Progenitor cell of endocrine pancreas (in vitro differentiated cells): ENCODE data around the gene FAM216B. TPM values are rescaled to one million over a fixed set of nuclear protein-coding genes. Genes with fewer than 3 reads are reported as not detected.

Source experiments
- DNase-seq: peaks from one replicate; pipeline ENCODE4 v3.0.0; 2021; ENCODE audit warnings: low spot score; ENCODE audit not compliant: unreplicated experiment
- H3K27ac Mint-ChIP-seq: 2 replicates; pipeline ENCODE4 v1.8.0; 2021; ENCODE audit warnings: mild to moderate bottlenecking, moderate library complexity, mixed read lengths
- H3K27me3 Mint-ChIP-seq: 2 replicates; pipeline ENCODE4 v1.8.0; 2021; ENCODE audit warnings: mixed read lengths
- H3K36me3 Mint-ChIP-seq: 2 replicates; pipeline ENCODE4 v1.8.0; 2022; ENCODE audit warnings: mixed read lengths; ENCODE audit not compliant: insufficient read depth
- H3K4me1 Mint-ChIP-seq: 2 replicates; pipeline ENCODE4 v1.8.0; 2021; ENCODE audit warnings: low read depth, mixed read lengths
- H3K4me3 Mint-ChIP-seq: 2 replicates; pipeline ENCODE4 v1.8.0; 2021; ENCODE audit warnings: low read depth, mild to moderate bottlenecking, moderate library complexity, mixed read lengths
- H3K9me3 Mint-ChIP-seq: 2 replicates; pipeline ENCODE4 v1.8.0; 2021; ENCODE audit warnings: low read depth, mixed read lengths
- CTCF ChIP-seq: fragments of 200-600 bp; sonication (generic); IDR thresholded peaks from one replicate; pipeline ENCODE4 v1.5.0; 2021; ENCODE audit warnings: antibody characterized with exemption, mild to moderate bottlenecking; ENCODE audit not compliant: unreplicated experiment
- total RNA-seq: library from RNA; stranded (reverse); gene quantifications from 2 replicates; pipeline ENCODE4 v1.2.1, GENCODE V29; 2021

Gene FAM216B
- total RNA-seq, 1 donor from 2014 or later: not detected

- no peak overlapping the region for H3K4me3 Mint-ChIP-seq
- TF ChIP-seq CTCF: no peak
- H3K27ac Mint-ChIP-seq: no peak overlapping the region
- peaks cover 9% of the 10 kb centered on the region for H3K27me3 Mint-ChIP-seq
- no peaks in the 10 kb centered on the region for H3K4me1 Mint-ChIP-seq
- H3K9me3 Mint-ChIP-seq: no peaks in the 10 kb centered on the region
- DNase-seq: no peak
- H3K36me3 Mint-ChIP-seq: no peaks in the 10 kb centered on the region
Measured at GRCh38 chr13:42800109-42800643, 18.8 kb downstream of the FAM216B start.

- Mint-ChIP-seq H3K4me1 (no peaks in the 10 kb centered on the region), H3K4me3 (no peak overlapping the region), H3K36me3 (no peaks in the 10 kb centered on the region), H3K9me3 (no peaks in the 10 kb centered on the region), H3K27me3 (no peaks in the 10 kb centered on the region), H3K27ac (no peak overlapping the region)
- DNase-seq: no peak
- no peak for TF ChIP-seq CTCF
Measured at GRCh38 chr13:42803563-42804204, 22.3 kb downstream of the FAM216B start.

- Mint-ChIP-seq H3K4me1 (no peaks in the 10 kb centered on the region), H3K27ac (no peak overlapping the region), H3K4me3 (no peak overlapping the region), H3K9me3 (no peaks in the 10 kb centered on the region), H3K27me3 (no peaks in the 10 kb centered on the region), H3K36me3 (no peaks in the 10 kb centered on the region)
- no peak for TF ChIP-seq CTCF
- DNase-seq: no peak
Measured at GRCh38 chr13:42804244-42804874, 23.0 kb downstream of the FAM216B start.

- no peaks in the 10 kb centered on the region for H3K4me1 Mint-ChIP-seq
- no peak for DNase-seq
- no peaks in the 10 kb centered on the region for H3K36me3 Mint-ChIP-seq
- H3K9me3 Mint-ChIP-seq: no peaks in the 10 kb centered on the region
- H3K27me3 Mint-ChIP-seq: no peaks in the 10 kb centered on the region
- no peak overlapping the region for H3K27ac Mint-ChIP-seq
- H3K4me3 Mint-ChIP-seq: no peak overlapping the region
- no peak for TF ChIP-seq CTCF
Measured at GRCh38 chr13:42807241-42807640, 25.9 kb downstream of the FAM216B start.

- DNase-seq: no peak
- Mint-ChIP-seq H3K4me1 (no peaks in the 10 kb centered on the region), H3K4me3 (no peak overlapping the region), H3K27ac (no peak overlapping the region), H3K36me3 (no peaks in the 10 kb centered on the region), H3K9me3 (no peaks in the 10 kb centered on the region), H3K27me3 (no peaks in the 10 kb centered on the region)
- TF ChIP-seq CTCF: no peak
Measured at GRCh38 chr13:42807866-42808265, 26.5 kb downstream of the FAM216B start.
